B cell (primary cell): ENCODE data around the gene VWA7. TPM values are rescaled to one million over a fixed set of nuclear protein-coding genes. Genes with fewer than 3 reads are reported as not detected.
A peak's percentile ranks its signal among the peaks of the same experiment; 100 is the strongest.

Experiments used
- ATAC-seq: fragments of 200-7000 bp; cut with Tn5 transposase; one replicate; pipeline ENCODE4 v1.10.0; 2021; ENCODE audit warnings: low read depth, mild to moderate bottlenecking, moderate number of reproducible peaks, moderate library complexity
- CTCF ChIA-PET: fragments of 350-600 bp; sonication (Branson Sonifier 250); formaldehyde crosslinking; loops from one replicate; lab custom pipeline; 2021; ENCODE audit warnings: antibody characterized with exemption, inconsistent platforms; lab: Charles Lee
- POLR2A ChIA-PET: fragments of 350-600 bp; sonication (Branson Sonifier 250); formaldehyde crosslinking; loops from one replicate; lab custom pipeline; 2021; ENCODE audit warnings: antibody characterized with exemption; lab: Charles Lee
- DNase-seq: peaks from one replicate; pipeline ENCODE4 v3.0.0; 2013
- H2AFZ ChIP-seq: 2 replicates; pipeline ENCODE4 v1.6.1; 2012; ENCODE audit warnings: mild to moderate bottlenecking, low read depth, low read length; ENCODE audit not compliant: insufficient read depth, poor library complexity, severe bottlenecking
- H3K27ac ChIP-seq, 2 donors: 1 replicate in 1 of 2; 2 replicates in 1 of 2; pipeline ENCODE4 v1.5.1; 2012 to 2013; ENCODE audit warnings: low read length in 2 of 2, mild to moderate bottlenecking in 2 of 2, moderate library complexity in 1 of 2
- H3K27me3 ChIP-seq, 4 experiments: fragments of 200-600 bp in 1 of 4; sonication (generic) in 1 of 4; replicated peaks in 1 of 4; 1 replicate in 2 of 4; 2 replicates in 2 of 4; pipeline versions ENCODE4 v1.6.1 to v1.7.0; 2013 to 2016; ENCODE audit warnings: low read length in 3 of 4, mild to moderate bottlenecking in 2 of 4, mixed read lengths in 1 of 4, moderate library complexity in 1 of 4; ENCODE audit not compliant: insufficient read depth in 4 of 4, control insufficient read depth in 3 of 4; ENCODE audit errors: control extremely low read depth in 1 of 4
- H3K36me3 ChIP-seq, 2 experiments: replicated peaks in 1 of 2; 1 replicate in 1 of 2; 2 replicates in 1 of 2; pipeline versions ENCODE4 v1.6.1 to v1.7.1; 2013; ENCODE audit warnings: low read length in 1 of 2; ENCODE audit not compliant: insufficient read depth in 2 of 2, control insufficient read depth in 1 of 2; ENCODE audit errors: control extremely low read depth in 1 of 2, extremely low read depth in 1 of 2
- H3K4me1 ChIP-seq, 2 donors: fragments of 200-600 bp in 1 of 2; sonication (generic) in 1 of 2; 1 replicate in 1 of 2; 2 replicates in 1 of 2; pipeline versions ENCODE4 v1.5.1 to v1.6.1; 2013 to 2017; ENCODE audit warnings: low read length in 2 of 2; ENCODE audit not compliant: control insufficient read depth in 2 of 2, insufficient read depth in 2 of 2
- H3K4me2 ChIP-seq: replicated peaks from 2 replicates; pipeline ENCODE3; 2012; ENCODE audit warnings: mild to moderate bottlenecking, low read depth, low read length; ENCODE audit not compliant: poor library complexity, severe bottlenecking
- H3K4me3 ChIP-seq, 5 experiments: fragments of 200-600 bp in 1 of 5; sonication (generic) in 1 of 5; 1 replicate in 3 of 5; 2 replicates in 2 of 5; pipeline versions ENCODE4 v1.5.1 to v1.7.0; 2011 to 2016; ENCODE audit warnings: low read length in 4 of 5, mild to moderate bottlenecking in 4 of 5, low read depth in 2 of 5, control low read depth in 1 of 5, moderate library complexity in 1 of 5; ENCODE audit not compliant: insufficient read depth in 1 of 5; ENCODE audit errors: control extremely low read depth in 1 of 5, extremely low read depth in 1 of 5
- H3K79me2 ChIP-seq: fragments of 200-600 bp; sonication (generic); one replicate; pipeline ENCODE4 v1.6.0; 2016; ENCODE audit warnings: low read length; ENCODE audit not compliant: control insufficient read depth, insufficient read depth
- H3K9ac ChIP-seq: fragments of 200-600 bp; sonication (generic); 2 replicates; pipeline ENCODE4 v1.6.1; 2017; ENCODE audit warnings: mild to moderate bottlenecking, low read length, moderate library complexity
- H3K9me3 ChIP-seq, 3 donors: one replicate each; pipeline versions ENCODE4 v1.6.1 to v1.7.1; 2013; ENCODE audit warnings: low read length in 2 of 3; ENCODE audit not compliant: control insufficient read depth in 2 of 3, insufficient read depth in 1 of 3; ENCODE audit errors: control extremely low read depth in 1 of 3
- H4K20me1 ChIP-seq: 2 replicates; pipeline ENCODE4 v1.6.0; 2012; ENCODE audit warnings: mild to moderate bottlenecking, low read length; ENCODE audit not compliant: insufficient read depth, control insufficient read depth, poor library complexity, severe bottlenecking
- H3K27ac Mint-ChIP-seq: one replicate; pipeline ENCODE4 v1.8.0; 2021; ENCODE audit warnings: mixed read lengths
- H3K27me3 Mint-ChIP-seq: one replicate; pipeline ENCODE4 v1.8.0; 2021; ENCODE audit warnings: mixed read lengths
- H3K4me1 Mint-ChIP-seq: one replicate; pipeline ENCODE4 v1.8.0; 2021; ENCODE audit warnings: mixed read lengths
- H3K4me3 Mint-ChIP-seq: one replicate; pipeline ENCODE4 v1.8.0; 2021; ENCODE audit warnings: mixed read lengths
- H3K9me3 Mint-ChIP-seq: one replicate; pipeline ENCODE4 v1.8.0; 2022; ENCODE audit warnings: mixed read lengths; ENCODE audit not compliant: insufficient read depth
- EZH2 ChIP-seq: IDR thresholded peaks from 2 replicates; pipeline ENCODE4 v1.6.1; 2012; ENCODE audit warnings: borderline replicate concordance, low read depth, mild to moderate bottlenecking, moderate library complexity, low read length; ENCODE audit not compliant: insufficient read depth, poor library complexity, severe bottlenecking
- WGBS: methylation state at CpG from one replicate; pipeline ENCODE4 v1.1.5; 2013; ENCODE audit warnings: missing lambda C conversion rate; ENCODE audit not compliant: insufficient coverage; 5-methylcytosine and 5-hydroxymethylcytosine counted together
- intact Hi-C: fragments of 100-400 bp; cut with micrococcal nuclease; formaldehyde crosslinking; loops from one replicate; pipeline ENCODE4 v1.10.0; 2022
- polyA plus RNA-seq: library from polyadenylated mRNA; depleted of rRNA; stranded (reverse); fragments of >200 nt; gene quantifications from 2 replicates; pipeline ENCODE4 v1.2.3, GENCODE V29; 2012
- total RNA-seq, 2 donors: library from RNA; stranded (reverse); fragments of 120-200 nt in 1 of 2; gene quantifications; 1 replicate in 1 of 2; 2 replicates in 1 of 2; pipeline versions ENCODE4 v1.2.3 to v1.2.4, GENCODE V29; 2013 to 2022
- TF ChIP-seq, protein P1 (sequence below): fragments of 200-600 bp; IDR thresholded peaks from one replicate; pipeline ENCODE4 v1.8.0; 2022; ENCODE audit warnings: antibody characterized with exemption, mild to moderate bottlenecking

VWA7 gene
- total and polyA plus RNA-seq, 2 donors (not counting 1 experiment from before 2014, with no cell fraction given): 5.2 to 6.0 TPM

DNA sequence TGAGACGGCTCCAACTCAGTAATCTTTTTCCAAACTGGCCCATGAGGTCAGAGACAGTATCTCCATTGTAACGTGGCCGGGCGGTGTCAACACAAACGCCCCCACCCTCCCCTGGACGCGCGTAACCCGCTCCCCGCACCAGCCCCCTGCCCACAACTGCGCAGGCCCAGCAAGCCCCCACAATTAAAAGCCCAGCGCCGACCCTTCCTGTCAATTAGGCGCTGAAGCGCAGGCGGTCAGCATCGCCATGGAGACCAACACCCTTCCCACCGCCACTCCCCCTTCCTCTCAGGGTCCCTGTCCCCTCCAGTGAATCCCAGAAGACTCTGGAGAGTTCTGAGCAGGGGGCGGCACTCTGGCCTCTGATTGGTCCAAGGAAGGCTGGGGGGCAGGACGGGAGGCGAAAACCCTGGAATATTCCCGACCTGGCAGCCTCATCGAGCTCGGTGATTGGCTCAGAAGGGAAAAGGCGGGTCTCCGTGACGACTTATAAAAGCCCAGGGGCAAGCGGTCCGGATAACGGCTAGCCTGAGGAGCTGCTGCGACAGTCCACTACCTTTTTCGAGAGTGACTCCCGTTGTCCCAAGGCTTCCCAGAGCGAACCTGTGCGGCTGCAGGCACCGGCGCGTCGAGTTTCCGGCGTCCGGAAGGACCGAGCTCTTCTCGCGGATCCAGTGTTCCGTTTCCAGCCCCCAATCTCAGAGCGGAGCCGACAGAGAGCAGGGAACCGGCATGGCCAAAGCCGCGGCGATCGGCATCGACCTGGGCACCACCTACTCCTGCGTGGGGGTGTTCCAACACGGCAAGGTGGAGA, 38.1 kb upstream of the VWA7 start, which contains the start of the genes HSPA1A and HSPA1L:
TSS of gene HSPA1A (plus strand) at position 519 of the 814 bp plus-strand sequence. CDS start at position 733, 214 bp downstream.
TSS of gene HSPA1L (minus strand) at position 259 of the 814 bp plus-strand sequence. CDS start 3,311 bp downstream, outside the sequence.
- peak; percentile 74 for DNase-seq
- Mint-ChIP-seq H3K27me3 (no peaks in the 10 kb centered on the region), H3K4me1 (peaks cover 22% of the 10 kb centered on the region), H3K4me3 (peak within 1 kb of the TSS; percentile 96), H3K9me3 (no peaks in the 10 kb centered on the region), H3K27ac (peak within 1 kb of the TSS; percentile 93)
- H4K20me1 ChIP-seq: no peaks in the 10 kb centered on the region
- no peaks in the 10 kb centered on the region for H3K27me3 ChIP-seq
- H3K27ac ChIP-seq: peak within 1 kb of the TSS; percentile 11 to 73
- H3K9me3 ChIP-seq: no peaks in the 10 kb centered on the region
- peaks cover 12% of the 10 kb centered on the region for H3K79me2 ChIP-seq
- WGBS: under 1% methylated on average over 48 of the region's 56 CpGs
- CTCF ChIA-PET: interaction anchor here (0.9 to 3.6 kb wide), 9 partner anchors 9 to 134 kb away, joined by 3 to 49 read pairs (median 4); partner anchors contain the start of genes DDAH2, LSM2, LY6G5C and VARS1
- POLR2A ChIA-PET: interaction anchor here (0.6 to 2.9 kb wide), 16 partner anchors 9 to 247 kb away, joined by 3 to 37 read pairs (median 6); partner anchors contain the start of genes DDAH2, LSM2, MPIG6B and MSH5
- TF ChIP-seq, protein P1, sequence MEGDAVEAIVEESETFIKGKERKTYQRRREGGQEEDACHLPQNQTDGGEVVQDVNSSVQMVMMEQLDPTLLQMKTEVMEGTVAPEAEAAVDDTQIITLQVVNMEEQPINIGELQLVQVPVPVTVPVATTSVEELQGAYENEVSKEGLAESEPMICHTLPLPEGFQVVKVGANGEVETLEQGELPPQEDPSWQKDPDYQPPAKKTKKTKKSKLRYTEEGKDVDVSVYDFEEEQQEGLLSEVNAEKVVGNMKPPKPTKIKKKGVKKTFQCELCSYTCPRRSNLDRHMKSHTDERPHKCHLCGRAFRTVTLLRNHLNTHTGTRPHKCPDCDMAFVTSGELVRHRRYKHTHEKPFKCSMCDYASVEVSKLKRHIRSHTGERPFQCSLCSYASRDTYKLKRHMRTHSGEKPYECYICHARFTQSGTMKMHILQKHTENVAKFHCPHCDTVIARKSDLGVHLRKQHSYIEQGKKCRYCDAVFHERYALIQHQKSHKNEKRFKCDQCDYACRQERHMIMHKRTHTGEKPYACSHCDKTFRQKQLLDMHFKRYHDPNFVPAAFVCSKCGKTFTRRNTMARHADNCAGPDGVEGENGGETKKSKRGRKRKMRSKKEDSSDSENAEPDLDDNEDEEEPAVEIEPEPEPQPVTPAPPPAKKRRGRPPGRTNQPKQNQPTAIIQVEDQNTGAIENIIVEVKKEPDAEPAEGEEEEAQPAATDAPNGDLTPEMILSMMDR: no peak
- no peak for TF ChIP-seq EZH2
- H3K4me1 ChIP-seq: peaks cover 15 to 30% of the 10 kb centered on the region in 2 donors
- intact Hi-C loops: loop anchor here (2.0 to 5.0 kb wide), 3 partner anchors 16 to 47 kb away; partner anchors contain the start of gene NEU1
- peak within 1 kb of the TSS; percentile 87 for H2AFZ ChIP-seq
- peak within 1 kb of the TSS; percentile 94 for H3K4me2 ChIP-seq
- peak; percentile 59 for ATAC-seq
- peak within 1 kb of the TSS; percentile 69 for H3K9ac ChIP-seq
- no peaks in the 10 kb centered on the region for H3K36me3 ChIP-seq
- peak within 1 kb of the TSS; percentile 50 to 79 (median 73) for H3K4me3 ChIP-seq
